IMR-90 (cell line): ENCODE results near the gene PRCP. TPM values are rescaled to one million over a fixed set of nuclear protein-coding genes. Genes with fewer than 3 reads are reported as not detected.

ENCODE experiments used
- ATAC-seq: fragments of 200-7000 bp; cut with Tn5 transposase; 2 replicates; pipeline ENCODE4 v1.9.1; 2020; ENCODE audit warnings: low read depth, mild to moderate bottlenecking, moderate library complexity
- BruUV-seq: library from RNA; stranded (reverse); fragments of 400-500 nt; replicated peaks from 2 replicates; lab custom pipeline; 2021; lab: Mats Ljungman, UMichigan
- CTCF ChIA-PET: fragments of 300-600 bp; formaldehyde crosslinking; extraction: SDS; loops from one replicate; lab custom pipeline; 2021; ENCODE audit warnings: antibody characterized with exemption; lab: Yijun Ruan, JAX
- POLR2A ChIA-PET: fragments of 300-600 bp; sonication (Branson Sonifier 250); formaldehyde crosslinking; loops from one replicate; lab custom pipeline; 2022; ENCODE audit warnings: antibody characterized with exemption; ENCODE audit not compliant: unreplicated experiment; lab: Charles Lee
- DNase-seq: peaks from one replicate; pipeline ENCODE4 v3.0.0; 2013
- H2AFZ ChIP-seq: replicated peaks from 2 replicates; pipeline ENCODE3; 2013; ENCODE audit warnings: low read length, mild to moderate bottlenecking; ENCODE audit not compliant: poor library complexity
- H2AK5ac ChIP-seq: 2 replicates; pipeline ENCODE4 v1.6.1; 2013; ENCODE audit warnings: low read depth, low read length, inconsistent platforms
- H2AK9ac ChIP-seq: replicated peaks from 2 replicates; pipeline ENCODE3; 2013; ENCODE audit warnings: mild to moderate bottlenecking, low read depth, low read length, moderate library complexity; ENCODE audit not compliant: poor library complexity
- H2BK120ac ChIP-seq: 2 replicates; pipeline ENCODE4 v1.6.1; 2013; ENCODE audit warnings: low read depth, low read length, inconsistent platforms
- H2BK15ac ChIP-seq: 3 replicates; pipeline ENCODE4 v1.6.1; 2013; ENCODE audit warnings: low read depth, low read length, inconsistent platforms
- H2BK20ac ChIP-seq: 2 replicates; pipeline ENCODE4 v1.6.1; 2013; ENCODE audit warnings: low read depth, mild to moderate bottlenecking, inconsistent platforms, low read length, moderate library complexity
- H2BK5ac ChIP-seq: 2 replicates; pipeline ENCODE4 v1.6.1; 2013; ENCODE audit warnings: mild to moderate bottlenecking, low read depth, low read length, inconsistent platforms; ENCODE audit not compliant: poor library complexity, severe bottlenecking
- H3K14ac ChIP-seq: replicated peaks from 2 replicates; pipeline ENCODE4 v1.6.1; 2013; ENCODE audit warnings: low read depth, low read length, inconsistent platforms
- H3K18ac ChIP-seq: 2 replicates; pipeline ENCODE4 v1.6.1; 2013; ENCODE audit warnings: low read depth, low read length, control low read depth
- H3K23ac ChIP-seq: 2 replicates; pipeline ENCODE4 v1.6.1; 2013; ENCODE audit warnings: low read depth, low read length, inconsistent platforms
- H3K27ac ChIP-seq: 2 replicates; pipeline ENCODE4 v1.5.1; 2013; ENCODE audit warnings: mild to moderate bottlenecking, control low read depth, low read length; ENCODE audit not compliant: insufficient read depth
- H3K27me3 ChIP-seq: 2 replicates; pipeline ENCODE4 v1.6.1; 2013; ENCODE audit warnings: low read length; ENCODE audit not compliant: control insufficient read depth, insufficient read depth
- H3K36me3 ChIP-seq: 2 replicates; pipeline ENCODE4 v1.6.1; 2013; ENCODE audit warnings: low read length, mixed read lengths; ENCODE audit not compliant: control insufficient read depth, insufficient read depth
- H3K4ac ChIP-seq: 2 replicates; pipeline ENCODE4 v1.6.1; 2013; ENCODE audit warnings: low read depth, low read length, inconsistent platforms
- H3K4me1 ChIP-seq: 2 replicates; pipeline ENCODE4 v1.6.1; 2013; ENCODE audit warnings: low read length, mixed read lengths; ENCODE audit not compliant: control insufficient read depth, insufficient read depth
- H3K4me2 ChIP-seq: 2 replicates; pipeline ENCODE4 v1.6.1; 2013; ENCODE audit warnings: low read depth, mild to moderate bottlenecking, control low read depth, low read length, moderate library complexity
- H3K4me3 ChIP-seq: 2 replicates; pipeline ENCODE4 v1.5.1; 2013; ENCODE audit warnings: low read depth, mild to moderate bottlenecking, control low read depth, low read length, moderate library complexity; ENCODE audit not compliant: insufficient read depth
- H3K56ac ChIP-seq: 2 replicates; pipeline ENCODE4 v1.6.1; 2013; ENCODE audit warnings: low read length, inconsistent platforms; ENCODE audit not compliant: insufficient read depth; ENCODE audit errors: extremely low read depth
- H3K79me1 ChIP-seq, 2 experiments: 2 replicates each; pipeline ENCODE4 v1.6.1; 2013; ENCODE audit warnings: low read length in 2 of 2, inconsistent platforms in 1 of 2, low read depth in 1 of 2
- H3K9ac ChIP-seq: 2 replicates; pipeline ENCODE4 v1.6.1; 2013; ENCODE audit warnings: low read depth, low read length, control low read depth
- H3K9me1 ChIP-seq: 2 replicates; pipeline ENCODE4 v1.6.1; 2013; ENCODE audit warnings: low read length, inconsistent platforms; ENCODE audit not compliant: insufficient read depth
- H3K9me3 ChIP-seq: 2 replicates; pipeline ENCODE4 v1.6.1; 2013; ENCODE audit warnings: low read length; ENCODE audit not compliant: control insufficient read depth, insufficient read depth
- H4K20me1 ChIP-seq: 2 replicates; pipeline ENCODE4 v1.6.1; 2013; ENCODE audit warnings: low read length, inconsistent platforms; ENCODE audit not compliant: insufficient read depth
- H4K5ac ChIP-seq: 2 replicates; pipeline ENCODE4 v1.6.1; 2013; ENCODE audit warnings: mild to moderate bottlenecking, low read depth, low read length, control low read depth
- H4K8ac ChIP-seq, 2 experiments: 2 replicates each; pipeline ENCODE4 v1.6.1; 2013; ENCODE audit warnings: low read depth in 2 of 2, low read length in 2 of 2, control low read depth in 1 of 2, inconsistent platforms in 1 of 2
- H4K91ac ChIP-seq: 2 replicates; pipeline ENCODE4 v1.6.1; 2013; ENCODE audit warnings: low read depth, low read length, inconsistent platforms; ENCODE audit not compliant: insufficient read depth
- BHLHE40 ChIP-seq: fragments of 150-350 bp; IDR thresholded peaks from 2 replicates; pipeline ENCODE4 v1.6.1; 2016; ENCODE audit warnings: mild to moderate bottlenecking, low read depth, low read length
- CEBPB ChIP-seq: IDR thresholded peaks from 2 replicates; pipeline ENCODE4 v1.6.1; 2012; ENCODE audit warnings: low read depth, low read length, improper control_type of control experiment
- CHD1 ChIP-seq: IDR thresholded peaks from 2 replicates; pipeline ENCODE4 v1.6.1; 2012; ENCODE audit warnings: low read depth, low read length, improper control_type of control experiment
- FOS ChIP-seq: fragments of 150-350 bp; IDR thresholded peaks from 2 replicates; pipeline ENCODE4 v1.6.1; 2016; ENCODE audit warnings: low read depth, low read length
- MAFK ChIP-seq: IDR thresholded peaks from 2 replicates; pipeline ENCODE4 v1.6.1; 2012; ENCODE audit warnings: low read depth, low read length, improper control_type of control experiment
- MAZ ChIP-seq: IDR thresholded peaks from 2 replicates; pipeline ENCODE4 v1.6.1; 2012; ENCODE audit warnings: low read depth, mild to moderate bottlenecking, low read length, improper control_type of control experiment, moderate library complexity, borderline replicate concordance
- MXI1 ChIP-seq: IDR thresholded peaks from 2 replicates; pipeline ENCODE4 v1.6.1; 2012; ENCODE audit warnings: low read depth, mild to moderate bottlenecking, low read length, moderate library complexity, borderline replicate concordance
- NFE2L2 ChIP-seq: fragments of 150-350 bp; IDR thresholded peaks from 2 replicates; pipeline ENCODE4 v1.6.1; 2016; ENCODE audit warnings: low read depth, mild to moderate bottlenecking, low read length
- POLR2A ChIP-seq: IDR thresholded peaks from 2 replicates; pipeline ENCODE4 v1.6.1; 2012; ENCODE audit warnings: mild to moderate bottlenecking, low read depth, low read length
- RAD21 ChIP-seq: IDR thresholded peaks from 2 replicates; pipeline ENCODE4 v1.6.1; 2012; ENCODE audit warnings: low read length, improper control_type of control experiment
- RCOR1 ChIP-seq: IDR thresholded peaks from 2 replicates; pipeline ENCODE4 v1.6.1; 2012; ENCODE audit warnings: mild to moderate bottlenecking, low read length, improper control_type of control experiment; ENCODE audit not compliant: insufficient replicate concordance
- RFX5 ChIP-seq: IDR thresholded peaks from 2 replicates; pipeline ENCODE4 v1.8.0; 2012; ENCODE audit warnings: low read depth, mild to moderate bottlenecking, low read length, moderate library complexity
- SMC3 ChIP-seq: fragments of 150-350 bp; IDR thresholded peaks from 2 replicates; pipeline ENCODE4 v1.6.1; 2016; ENCODE audit warnings: low read depth, mild to moderate bottlenecking, antibody characterized with exemption, low read length, moderate library complexity
- WGBS, 2 experiments: methylation state at CpG; one replicate each; pipeline versions ENCODE4 v1.1.5 to v1.1.7; 2013; ENCODE audit warnings: missing lambda C conversion rate in 2 of 2; ENCODE audit not compliant: insufficient read length in 1 of 2; ENCODE audit errors: extremely low coverage in 2 of 2; 5-methylcytosine and 5-hydroxymethylcytosine counted together
- dilution Hi-C: fragments of 300-500 bp; cut with HindIII; formaldehyde crosslinking; loops from one replicate; pipeline ENCODE4 v1.14.3; 2018; ENCODE audit warnings: low sequenced_read_pairs; ENCODE audit not compliant: unreplicated experiment
- in situ Hi-C: fragments of 300-500 bp; cut with MboI; formaldehyde crosslinking; loops from 3 replicates; pipeline ENCODE4 v1.14.3; 2019; ENCODE audit warnings: low sequenced_read_pairs, inconsistent platforms, mixed read lengths
- intact Hi-C: fragments of 100-400 bp; cut with micrococcal nuclease; formaldehyde crosslinking; loops from 2 replicates; pipeline ENCODE4 v1.10.0; 2022
- polyA plus RNA-seq, 3 experiments: library from polyadenylated mRNA; depleted of rRNA; stranded (reverse); fragments of >200 nt; gene quantifications; 2 replicates each; pipeline ENCODE4 v1.2.3, GENCODE V29; 2012; ENCODE audit warnings: low replicate concordance in 1 of 3
- total RNA-seq: library from RNA; depleted of rRNA; stranded (reverse); fragments of >200 nt; gene quantifications from 2 replicates; pipeline ENCODE4 v1.2.3, GENCODE V29; 2012
- TF ChIP-seq, protein P1 (sequence below): fragments of 150-350 bp; IDR thresholded peaks from 2 replicates; pipeline ENCODE4 v1.6.1; 2016; ENCODE audit warnings: low read depth, mild to moderate bottlenecking, low read length, moderate library complexity, borderline replicate concordance
- TF ChIP-seq, protein P2 (sequence below): conservative IDR thresholded peaks from 2 replicates; pipeline ENCODE4 v1.5.1; 2012; ENCODE audit warnings: mild to moderate bottlenecking, low read depth, low read length, improper control_type of control experiment
- TF ChIP-seq, protein P3 (sequence below): fragments of 150-350 bp; IDR thresholded peaks from 2 replicates; pipeline ENCODE4 v1.6.1; 2017; ENCODE audit warnings: mild to moderate bottlenecking, antibody characterized with exemption, low read length, low read depth

Gene PRCP
- total and polyA plus RNA-seq, 2 of the 4 experiments (the other 2 are of a cell fraction) = 31.7 to 64.9 TPM

DNA sequence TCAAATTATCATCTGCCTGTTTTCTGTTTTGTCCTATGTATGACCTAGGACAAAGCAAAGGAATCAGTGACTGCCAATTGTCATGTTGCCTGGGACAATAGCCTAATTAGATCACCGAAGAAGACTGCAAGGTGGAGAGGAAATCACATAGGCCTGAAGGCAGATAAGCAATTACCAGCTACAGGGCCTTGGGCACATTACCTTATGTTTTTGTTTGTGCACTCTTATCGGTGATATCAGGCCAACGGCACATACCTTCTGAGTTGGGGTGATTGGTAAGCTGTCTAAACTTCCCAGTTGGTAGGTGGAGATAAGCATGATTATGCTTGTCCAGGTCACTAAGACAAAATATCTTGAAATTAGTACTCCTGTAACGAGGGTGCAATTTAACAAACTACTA is 108.5 kb downstream of the PRCP start:
- H3K14ac ChIP-seq = no peak overlapping the region
- no peak overlapping the region for H4K91ac ChIP-seq
- WGBS, 2 experiments = no CpG with 5 or more reads among the region's 4 CpGs
- no peaks in the 10 kb centered on the region for H3K36me3 ChIP-seq
- no peak overlapping the region for H2BK15ac ChIP-seq
- H2BK20ac ChIP-seq = no peak overlapping the region
- no peak overlapping the region for H4K8ac ChIP-seq
- POLR2A ChIA-PET = no interaction called here
- H3K27me3 ChIP-seq = peaks cover 8% of the 10 kb centered on the region
- H3K4ac ChIP-seq = no peak overlapping the region
- no peak overlapping the region for H3K9ac ChIP-seq
- H3K4me1 ChIP-seq = no peaks in the 10 kb centered on the region
- no peak overlapping the region for H2AK9ac ChIP-seq
- no peak overlapping the region for H2BK120ac ChIP-seq
- no peak overlapping the region for H3K23ac ChIP-seq
- no peak overlapping the region for H3K4me2 ChIP-seq
- intact Hi-C loops = no loop called here
- no peak overlapping the region for H3K18ac ChIP-seq
- dilution Hi-C loops = no loop called here
- H2BK5ac ChIP-seq = no peak overlapping the region
- H2AFZ ChIP-seq = no peak overlapping the region
- no peak for TF ChIP-seq MXI1
- TF ChIP-seq SMC3 = no peak
- no peak for TF ChIP-seq MAZ
- no peak for TF ChIP-seq NFE2L2
- TF ChIP-seq, protein P1, sequence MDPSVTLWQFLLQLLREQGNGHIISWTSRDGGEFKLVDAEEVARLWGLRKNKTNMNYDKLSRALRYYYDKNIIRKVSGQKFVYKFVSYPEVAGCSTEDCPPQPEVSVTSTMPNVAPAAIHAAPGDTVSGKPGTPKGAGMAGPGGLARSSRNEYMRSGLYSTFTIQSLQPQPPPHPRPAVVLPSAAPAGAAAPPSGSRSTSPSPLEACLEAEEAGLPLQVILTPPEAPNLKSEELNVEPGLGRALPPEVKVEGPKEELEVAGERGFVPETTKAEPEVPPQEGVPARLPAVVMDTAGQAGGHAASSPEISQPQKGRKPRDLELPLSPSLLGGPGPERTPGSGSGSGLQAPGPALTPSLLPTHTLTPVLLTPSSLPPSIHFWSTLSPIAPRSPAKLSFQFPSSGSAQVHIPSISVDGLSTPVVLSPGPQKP = no peak
- TF ChIP-seq CEBPB = no peak
- no peak for TF ChIP-seq RFX5
- TF ChIP-seq, protein P2, sequence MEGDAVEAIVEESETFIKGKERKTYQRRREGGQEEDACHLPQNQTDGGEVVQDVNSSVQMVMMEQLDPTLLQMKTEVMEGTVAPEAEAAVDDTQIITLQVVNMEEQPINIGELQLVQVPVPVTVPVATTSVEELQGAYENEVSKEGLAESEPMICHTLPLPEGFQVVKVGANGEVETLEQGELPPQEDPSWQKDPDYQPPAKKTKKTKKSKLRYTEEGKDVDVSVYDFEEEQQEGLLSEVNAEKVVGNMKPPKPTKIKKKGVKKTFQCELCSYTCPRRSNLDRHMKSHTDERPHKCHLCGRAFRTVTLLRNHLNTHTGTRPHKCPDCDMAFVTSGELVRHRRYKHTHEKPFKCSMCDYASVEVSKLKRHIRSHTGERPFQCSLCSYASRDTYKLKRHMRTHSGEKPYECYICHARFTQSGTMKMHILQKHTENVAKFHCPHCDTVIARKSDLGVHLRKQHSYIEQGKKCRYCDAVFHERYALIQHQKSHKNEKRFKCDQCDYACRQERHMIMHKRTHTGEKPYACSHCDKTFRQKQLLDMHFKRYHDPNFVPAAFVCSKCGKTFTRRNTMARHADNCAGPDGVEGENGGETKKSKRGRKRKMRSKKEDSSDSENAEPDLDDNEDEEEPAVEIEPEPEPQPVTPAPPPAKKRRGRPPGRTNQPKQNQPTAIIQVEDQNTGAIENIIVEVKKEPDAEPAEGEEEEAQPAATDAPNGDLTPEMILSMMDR = no peak
- no peak for TF ChIP-seq FOS
- TF ChIP-seq MAFK = no peak
- no peak for TF ChIP-seq RCOR1
- TF ChIP-seq BHLHE40 = no peak
- TF ChIP-seq CHD1 = no peak
- TF ChIP-seq, protein P3, sequence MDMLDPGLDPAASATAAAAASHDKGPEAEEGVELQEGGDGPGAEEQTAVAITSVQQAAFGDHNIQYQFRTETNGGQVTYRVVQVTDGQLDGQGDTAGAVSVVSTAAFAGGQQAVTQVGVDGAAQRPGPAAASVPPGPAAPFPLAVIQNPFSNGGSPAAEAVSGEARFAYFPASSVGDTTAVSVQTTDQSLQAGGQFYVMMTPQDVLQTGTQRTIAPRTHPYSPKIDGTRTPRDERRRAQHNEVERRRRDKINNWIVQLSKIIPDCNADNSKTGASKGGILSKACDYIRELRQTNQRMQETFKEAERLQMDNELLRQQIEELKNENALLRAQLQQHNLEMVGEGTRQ = no peak
- no peak for TF ChIP-seq RAD21
- no peak for TF ChIP-seq POLR2A
- no peaks in the 10 kb centered on the region for H3K79me1 ChIP-seq
- BruUV-seq = no TSS peak
- no peak for DNase-seq
- H3K9me3 ChIP-seq = no peaks in the 10 kb centered on the region
- H3K56ac ChIP-seq = no peak overlapping the region
- CTCF ChIA-PET = no interaction called here
- no peak overlapping the region for H3K4me3 ChIP-seq
- H4K20me1 ChIP-seq = no peaks in the 10 kb centered on the region
- no peak overlapping the region for H2AK5ac ChIP-seq
- in situ Hi-C loops = no loop called here
- no peak overlapping the region for H4K5ac ChIP-seq
- H3K9me1 ChIP-seq = no peaks in the 10 kb centered on the region
- no peak for ATAC-seq
- H3K27ac ChIP-seq = no peak overlapping the region
